HG03159 (cell line): ENCODE measurements around the gene ADA.
A peak's percentile ranks its signal among the peaks of the same experiment; 100 is the strongest.

Experiments used
- ATAC-seq: cut with Tn5 transposase; IDR thresholded peaks from one replicate; pipeline ENCODE4 v1.9.1; 2021; ENCODE audit warnings: mild to moderate bottlenecking, moderate library complexity; ENCODE audit not compliant: unreplicated experiment

Gene ADA

GRCh38 chr20:44625361-44625760, 26.1 kb downstream of the ADA start:
- no peak for ATAC-seq

- no peak for ATAC-seq
These were observed 26.7 kb downstream of the ADA start for GRCh38 chr20:44624743-44625271.

GRCh38 chr20:44624152-44624551, 27.3 kb downstream of the ADA start:
- no peak for ATAC-seq

GRCh38 chr20:44622501-44623270, 28.8 kb downstream of the ADA start:
- no peak for ATAC-seq

GRCh38 chr20:44621939-44622338, 29.6 kb downstream of the ADA start:
- no peak for ATAC-seq

GRCh38 chr20:44621325-44621724, 30.2 kb downstream of the ADA start:
- no peak for ATAC-seq

GRCh38 chr20:44620030-44620429, 31.5 kb downstream of the ADA start:
- ATAC-seq: no peak

- no peak for ATAC-seq
These were observed 32.2 kb downstream of the ADA start for GRCh38 chr20:44619294-44619693.

- no peak for ATAC-seq
These were observed 33.2 kb downstream of the ADA start for GRCh38 chr20:44618318-44618731.

- ATAC-seq: no peak
These were observed 34.9 kb downstream of the ADA start for GRCh38 chr20:44616604-44616964.

- ATAC-seq: no peak
These were observed 35.5 kb downstream of the ADA start for GRCh38 chr20:44615876-44616603.

- ATAC-seq: no peak
These were observed 36.2 kb downstream of the ADA start for GRCh38 chr20:44615169-44615791.

GRCh38 chr20:44614525-44614924, 37.0 kb downstream of the ADA start:
- ATAC-seq: no peak

- ATAC-seq: no peak
These were observed 37.9 kb downstream of the ADA start for GRCh38 chr20:44613575-44613974.

GRCh38 chr20:44610313-44610962, 41.1 kb downstream of the ADA start:
- ATAC-seq: no peak

GRCh38 chr20:44609516-44610312, 41.8 kb downstream of the ADA start:
- ATAC-seq: peak; percentile 72

- ATAC-seq: no peak
These were observed 42.4 kb downstream of the ADA start for GRCh38 chr20:44609006-44609515.

- ATAC-seq: no peak
These were observed 44.6 kb downstream of the ADA start for GRCh38 chr20:44606725-44607441.

- ATAC-seq: no peak
These were observed 48.2 kb downstream of the ADA start for GRCh38 chr20:44603327-44603726.

- no peak for ATAC-seq
These were observed 49.7 kb downstream of the ADA start for GRCh38 chr20:44601801-44602204.
